Gastroesophageal sphincter (tissue), 4 donors: Measurements from ENCODE around the gene DYSF. TPM values are rescaled to one million over a fixed set of nuclear protein-coding genes. Genes with fewer than 3 reads are reported as not detected.

Experiments used
- ATAC-seq: fragments of 150-250 bp; one replicate; pipeline ENCODE4 v1.9.1; 2016; ENCODE audit warnings: mild to moderate bottlenecking, moderate library complexity
- H3K27ac ChIP-seq, 4 donors: fragments of 200-600 bp; sonication (generic) in 3 of 4; 1 replicate in 3 of 4; 2 replicates in 1 of 4; pipeline ENCODE4 v1.5.1; 2016 to 2019
- H3K27me3 ChIP-seq: fragments of 200-600 bp; sonication (generic); one replicate; pipeline ENCODE4 v1.5.1; 2019
- H3K36me3 ChIP-seq, 2 donors: fragments of 200-600 bp; sonication (generic); one replicate each; pipeline ENCODE4 v1.5.1; 2019; ENCODE audit warnings: control low read depth in 1 of 2
- H3K4me1 ChIP-seq, 3 donors: fragments of 200-600 bp; sonication (generic); 1 replicate in 2 of 3; 2 replicates in 1 of 3; pipeline ENCODE4 v1.5.1; 2016 to 2019; ENCODE audit warnings: control low read depth in 2 of 3
- H3K4me3 ChIP-seq, 2 donors: fragments of 200-600 bp; sonication (generic); one replicate each; pipeline ENCODE4 v1.5.1; 2019; ENCODE audit warnings: mild to moderate bottlenecking in 1 of 2, moderate library complexity in 1 of 2
- H3K9me3 ChIP-seq, 3 donors: fragments of 200-600 bp; sonication (generic); one replicate each; pipeline ENCODE4 v1.5.1; 2017 to 2019; ENCODE audit warnings: control low read depth in 2 of 3
- EP300 ChIP-seq: sonication (generic); formaldehyde crosslinking; IDR thresholded peaks from one replicate; pipeline ENCODE4 v1.6.1; 2017; ENCODE audit warnings: antibody characterized with exemption, mild to moderate bottlenecking
- POLR2A ChIP-seq, 2 donors: fragments of 450-650 bp; IDR thresholded peaks; one replicate each; pipeline ENCODE4 v1.6.1; 2017; ENCODE audit warnings: antibody characterized with exemption in 2 of 2, mild to moderate bottlenecking in 2 of 2, moderate library complexity in 1 of 2
- POLR2AphosphoS5 ChIP-seq: sonication (generic); formaldehyde crosslinking; IDR thresholded peaks from one replicate; pipeline ENCODE4 v1.6.1; 2017; ENCODE audit warnings: antibody characterized with exemption
- WGBS, 2 donors: methylation state at CpG; one replicate each; pipeline ENCODE4 v1.1.5; 2018; ENCODE audit warnings: low coverage in 1 of 2; 5-methylcytosine and 5-hydroxymethylcytosine counted together
- total RNA-seq, 4 donors: library from RNA; depleted of rRNA; stranded (reverse); fragments of >200 nt; gene quantifications; one replicate each; pipeline ENCODE4 v1.1.0, GENCODE V29; 2016
- TF ChIP-seq, protein P1 (sequence below), 4 experiments: fragments of 200-600 bp in 2 of 4; fragments of 450-650 bp in 2 of 4; sonication (generic) in 1 of 4; IDR thresholded peaks; one replicate each; pipeline ENCODE4 v1.5.1; 2017 to 2019; ENCODE audit warnings: antibody characterized with exemption in 4 of 4, mild to moderate bottlenecking in 2 of 4, moderate library complexity in 2 of 4

DYSF gene
- total RNA-seq, 4 donors from 2014 or later, result 11.0 to 50.1 (median 17.4) TPM

DNA sequence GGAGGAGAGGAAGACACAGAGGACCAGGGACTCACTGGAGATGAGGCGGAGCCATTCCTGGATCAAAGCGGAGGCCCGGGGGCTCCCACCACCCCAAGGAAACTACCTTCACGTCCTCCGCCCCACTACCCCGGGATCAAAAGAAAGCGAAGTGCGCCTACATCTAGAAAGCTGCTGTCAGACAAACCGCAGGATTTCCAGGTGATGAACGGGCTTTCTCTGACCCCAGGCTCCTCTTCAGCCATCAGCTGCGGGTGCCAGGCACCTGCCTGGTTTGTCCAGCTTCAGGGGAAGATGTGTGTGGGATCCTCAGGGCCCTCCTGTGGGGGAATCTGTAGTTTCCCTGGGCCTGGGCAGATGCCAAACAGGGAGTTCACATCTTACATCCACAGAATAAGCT lies 60.4 kb downstream of the DYSF start:
- no peaks in the 10 kb centered on the region for H3K27me3 ChIP-seq
- WGBS, 2 donors, result no CpG with 5 or more reads among the region's 11 CpGs
- TF ChIP-seq POLR2A (IDR thresholded peaks at IDR 0.05), result no peak
- TF ChIP-seq, protein P1, sequence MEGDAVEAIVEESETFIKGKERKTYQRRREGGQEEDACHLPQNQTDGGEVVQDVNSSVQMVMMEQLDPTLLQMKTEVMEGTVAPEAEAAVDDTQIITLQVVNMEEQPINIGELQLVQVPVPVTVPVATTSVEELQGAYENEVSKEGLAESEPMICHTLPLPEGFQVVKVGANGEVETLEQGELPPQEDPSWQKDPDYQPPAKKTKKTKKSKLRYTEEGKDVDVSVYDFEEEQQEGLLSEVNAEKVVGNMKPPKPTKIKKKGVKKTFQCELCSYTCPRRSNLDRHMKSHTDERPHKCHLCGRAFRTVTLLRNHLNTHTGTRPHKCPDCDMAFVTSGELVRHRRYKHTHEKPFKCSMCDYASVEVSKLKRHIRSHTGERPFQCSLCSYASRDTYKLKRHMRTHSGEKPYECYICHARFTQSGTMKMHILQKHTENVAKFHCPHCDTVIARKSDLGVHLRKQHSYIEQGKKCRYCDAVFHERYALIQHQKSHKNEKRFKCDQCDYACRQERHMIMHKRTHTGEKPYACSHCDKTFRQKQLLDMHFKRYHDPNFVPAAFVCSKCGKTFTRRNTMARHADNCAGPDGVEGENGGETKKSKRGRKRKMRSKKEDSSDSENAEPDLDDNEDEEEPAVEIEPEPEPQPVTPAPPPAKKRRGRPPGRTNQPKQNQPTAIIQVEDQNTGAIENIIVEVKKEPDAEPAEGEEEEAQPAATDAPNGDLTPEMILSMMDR (IDR thresholded peaks at IDR 0.05), result no peak
- TF ChIP-seq POLR2AphosphoS5, result no peak
- no peak for TF ChIP-seq EP300
- ATAC-seq, result no peak
- peaks cover 0 to 3% (median 0%) of the 10 kb centered on the region in 3 donors for H3K4me1 ChIP-seq
- no peaks in the 10 kb centered on the region for H3K9me3 ChIP-seq
- no peak overlapping the region for H3K27ac ChIP-seq
- peaks cover 0 to 46% of the 10 kb centered on the region in 2 donors for H3K36me3 ChIP-seq
- no peak overlapping the region for H3K4me3 ChIP-seq

DNA sequence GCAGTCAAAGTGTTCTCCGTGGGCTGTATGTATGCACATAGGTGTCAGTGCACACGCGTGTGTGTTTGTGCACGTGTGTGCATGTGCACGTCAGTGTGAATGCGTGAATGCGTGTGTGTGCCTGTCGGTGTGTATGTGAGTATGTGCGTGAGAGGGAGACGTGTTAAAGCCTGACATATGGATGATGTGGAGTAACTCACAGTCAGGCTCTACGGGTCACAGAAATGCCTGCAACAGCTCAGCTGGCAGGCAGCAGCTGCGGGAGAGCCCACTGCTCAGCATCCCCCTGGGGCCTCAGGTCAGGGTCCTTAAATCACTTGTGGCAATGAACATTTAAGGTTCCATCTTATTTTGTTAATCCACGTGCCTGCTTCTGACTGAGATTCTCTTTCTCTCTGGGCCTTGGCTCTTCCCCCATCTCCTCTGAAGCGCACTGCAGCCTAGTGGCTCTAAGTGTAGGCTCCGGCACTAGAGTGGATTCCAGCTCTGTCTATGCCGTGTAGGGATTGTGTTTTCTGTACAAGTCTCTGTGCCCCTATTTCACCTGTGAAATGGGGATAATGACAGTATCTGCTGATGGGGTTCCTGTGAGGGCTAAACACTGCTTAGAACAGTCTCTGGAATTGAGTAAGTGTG lies 63.0 kb downstream of the DYSF start:
- H3K27me3 ChIP-seq, result no peaks in the 10 kb centered on the region
- H3K4me3 ChIP-seq, result no peak overlapping the region
- H3K4me1 ChIP-seq, result no peaks in the 10 kb centered on the region
- H3K27ac ChIP-seq, result no peak overlapping the region
- TF ChIP-seq POLR2A (IDR thresholded peaks at IDR 0.05), result no peak
- TF ChIP-seq, protein P1 (IDR thresholded peaks at IDR 0.05), result no peak
- TF ChIP-seq POLR2AphosphoS5, result no peak
- TF ChIP-seq EP300, result no peak
- H3K36me3 ChIP-seq, result peaks cover 0 to 59% of the 10 kb centered on the region in 2 donors
- WGBS, 2 donors, result 72 to 86% methylated on average over 8 to 14 of the region's 16 CpGs
- H3K9me3 ChIP-seq, result no peaks in the 10 kb centered on the region
- no peak for ATAC-seq

DNA sequence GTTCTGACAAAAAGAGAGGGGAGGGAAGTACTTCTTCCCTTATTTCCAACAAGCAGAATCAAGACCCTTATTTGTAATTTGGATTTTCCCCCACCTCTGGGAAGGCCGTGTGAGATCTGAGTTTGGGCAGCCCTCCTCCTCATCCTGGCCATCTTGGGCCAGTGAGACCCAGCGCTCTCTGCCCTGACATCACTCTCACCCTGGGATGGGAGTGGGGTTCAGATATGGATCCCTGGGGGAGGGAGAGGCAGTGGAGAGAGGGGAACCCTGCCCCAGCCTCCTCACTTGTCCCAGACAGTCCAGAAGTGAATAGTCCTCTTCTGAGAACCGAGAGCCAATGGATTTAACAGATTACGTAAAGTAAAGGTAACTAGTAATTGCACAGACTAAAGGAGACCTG lies 64.5 kb downstream of the DYSF start:
- ATAC-seq, result no peak
- no peak overlapping the region for H3K27ac ChIP-seq
- WGBS, 2 donors, result 82 to 100% methylated on average over 2 to 3 of the region's 4 CpGs

DNA sequence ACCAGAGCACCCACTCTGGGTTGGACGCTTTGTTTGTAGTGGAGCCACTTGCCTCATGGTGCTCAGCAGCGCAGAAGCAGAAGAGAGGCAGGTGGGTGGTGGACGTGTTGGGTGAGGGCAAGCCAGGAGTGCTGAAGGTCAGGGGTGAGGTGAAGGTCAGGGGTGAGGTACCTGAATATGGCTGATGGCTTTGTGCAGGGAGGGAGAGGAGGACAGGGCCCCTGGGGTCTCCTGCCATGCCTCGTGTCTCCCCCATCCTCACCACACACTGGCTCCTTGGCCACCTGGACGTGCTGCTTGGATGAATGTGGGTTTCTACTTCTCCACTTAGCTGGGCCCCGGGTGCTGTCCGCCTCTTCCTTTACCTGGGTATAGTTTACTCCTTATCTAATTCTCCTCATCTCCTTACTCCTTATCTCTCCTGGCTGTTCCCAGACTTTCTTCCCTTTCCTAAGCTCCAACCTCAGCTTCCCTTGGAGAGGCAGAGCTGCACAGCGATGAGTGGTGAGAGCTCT lies 68.1 kb downstream of the DYSF start:
- H3K27me3 ChIP-seq, result no peaks in the 10 kb centered on the region
- WGBS, 2 donors, result 80 to 85% methylated on average over 1 to 8 of the region's 8 CpGs
- TF ChIP-seq, protein P1 (IDR thresholded peaks at IDR 0.05), result no peak
- no peak for TF ChIP-seq POLR2AphosphoS5
- TF ChIP-seq EP300, result no peak
- no peaks in the 10 kb centered on the region for H3K9me3 ChIP-seq
- H3K27ac ChIP-seq, result no peak overlapping the region
- H3K4me1 ChIP-seq, result no peaks in the 10 kb centered on the region
- peaks cover 0 to 83% of the 10 kb centered on the region in 2 donors for H3K36me3 ChIP-seq
- no peak for ATAC-seq
- H3K4me3 ChIP-seq, result no peak overlapping the region

More for the DNA sequence above, 64.5 kb downstream of the DYSF start:
- no peak for TF ChIP-seq EP300
- TF ChIP-seq POLR2A (IDR thresholded peaks at IDR 0.05), result no peak
- TF ChIP-seq, protein P1 (IDR thresholded peaks at IDR 0.05), result no peak
- TF ChIP-seq POLR2AphosphoS5, result no peak
- no peaks in the 10 kb centered on the region for H3K4me1 ChIP-seq
- no peaks in the 10 kb centered on the region for H3K9me3 ChIP-seq
- no peak overlapping the region for H3K4me3 ChIP-seq
- no peaks in the 10 kb centered on the region for H3K27me3 ChIP-seq
- peaks cover 0 to 66% of the 10 kb centered on the region in 2 donors for H3K36me3 ChIP-seq

DNA sequence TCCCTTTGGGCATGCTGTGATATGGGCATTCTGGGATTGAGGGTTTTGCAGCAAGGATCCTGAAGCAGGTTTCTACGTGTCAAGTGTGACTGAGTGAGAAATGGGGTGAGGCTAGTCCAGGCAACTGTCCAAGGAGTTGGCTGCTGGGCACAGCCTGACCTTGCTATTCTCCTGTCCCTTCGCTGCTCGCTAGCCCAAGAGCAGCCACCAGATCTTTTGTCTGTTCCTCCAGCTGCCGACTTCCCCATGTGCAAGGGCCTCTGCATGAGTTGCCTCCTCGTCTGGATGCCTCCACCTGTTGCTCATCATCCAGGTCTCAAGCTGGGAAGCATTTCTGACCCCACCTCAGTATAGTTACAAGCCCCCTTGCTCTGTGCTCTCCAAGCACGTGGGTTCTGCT lies 71.1 kb downstream of the DYSF start:
- no peaks in the 10 kb centered on the region for H3K9me3 ChIP-seq
- no peak for ATAC-seq
- 63 to 87% methylated on average over 1 to 3 of the region's 6 CpGs for WGBS, 2 donors
- H3K4me3 ChIP-seq, result no peak overlapping the region
- TF ChIP-seq POLR2A (IDR thresholded peaks at IDR 0.05) (no peak), POLR2AphosphoS5 (no peak), EP300 (no peak)
- TF ChIP-seq, protein P1 (IDR thresholded peaks at IDR 0.05), result no peak
- H3K27ac ChIP-seq, result no peak overlapping the region
- peaks cover 0 to 76% of the 10 kb centered on the region in 2 donors for H3K36me3 ChIP-seq
- no peaks in the 10 kb centered on the region for H3K4me1 ChIP-seq
- no peaks in the 10 kb centered on the region for H3K27me3 ChIP-seq
